ENCODE measurements around the gene FNIP2.

- TF ChIP-seq CTCF (IDR thresholded peaks at IDR 0.05; ENCODE audit: insufficient read depth, low read depth, low read length), result no peak
- no peak for TF ChIP-seq EZH2 (IDR thresholded peaks at IDR 0.05; ENCODE audit: insufficient read depth, low read length)
Observed at GRCh38 chr4:158778156-158778711, 9.4 kb downstream of the FNIP2 start.
